Tibial nerve (tissue), 4 donors: ENCODE measurements around the gene ANXA7. TPM values are rescaled to one million over a fixed set of nuclear protein-coding genes. Genes with fewer than 3 reads are reported as not detected.

Experiments used
- DNase-seq, 2 donors: peaks; one replicate each; pipeline ENCODE4 v3.0.0-alpha.2; 2019; ENCODE audit warnings: low spot score in 2 of 2
- H3K27ac ChIP-seq, 4 donors: fragments of 200-600 bp; sonication (generic) in 3 of 4; one replicate each; pipeline ENCODE4 v1.5.1; 2017 to 2019; ENCODE audit warnings: mild to moderate bottlenecking in 1 of 4
- H3K27me3 ChIP-seq, 2 donors: fragments of 200-600 bp; sonication (generic) in 1 of 2; one replicate each; pipeline versions ENCODE4 v1.5.1 to v1.6.0; 2017 to 2019
- H3K36me3 ChIP-seq, 3 donors: fragments of 200-600 bp; sonication (generic); one replicate each; pipeline ENCODE4 v1.5.1; 2018 to 2019
- H3K4me1 ChIP-seq, 4 donors: fragments of 200-600 bp; sonication (generic) in 3 of 4; one replicate each; pipeline ENCODE4 v1.5.1; 2017 to 2019
- H3K4me3 ChIP-seq, 4 donors: fragments of 200-600 bp; sonication (generic) in 3 of 4; one replicate each; pipeline ENCODE4 v1.5.1; 2017 to 2019; ENCODE audit warnings: mild to moderate bottlenecking in 1 of 4, moderate library complexity in 1 of 4
- H3K9me3 ChIP-seq, 4 donors: fragments of 200-600 bp; sonication (generic) in 3 of 4; one replicate each; pipeline ENCODE4 v1.5.1; 2017 to 2019
- CTCF ChIP-seq, 5 experiments: fragments of 200-600 bp in 3 of 5; fragments of 450-650 bp in 2 of 5; sonication (generic) in 3 of 5; IDR thresholded peaks; one replicate each; pipeline ENCODE4 v1.5.1; 2016 to 2019; ENCODE audit warnings: antibody characterized with exemption in 5 of 5, mild to moderate bottlenecking in 3 of 5, moderate library complexity in 2 of 5
- EP300 ChIP-seq, 2 donors: sonication (generic); formaldehyde crosslinking; IDR thresholded peaks; one replicate each; pipeline ENCODE4 v1.6.1; 2017; ENCODE audit warnings: antibody characterized with exemption in 2 of 2, mild to moderate bottlenecking in 1 of 2
- POLR2A ChIP-seq, 2 donors: fragments of 450-650 bp; IDR thresholded peaks; one replicate each; pipeline ENCODE4 v1.6.1; 2017; ENCODE audit warnings: antibody characterized with exemption in 2 of 2, mild to moderate bottlenecking in 2 of 2, moderate library complexity in 2 of 2
- WGBS, 2 donors: methylation state at CpG; one replicate each; pipeline ENCODE4 v1.1.5; 2018; 5-methylcytosine and 5-hydroxymethylcytosine counted together
- total RNA-seq, 4 donors: library from RNA; depleted of rRNA; stranded (reverse); fragments of >200 nt; gene quantifications; one replicate each; pipeline ENCODE4 v1.1.0, GENCODE V29; 2016

Gene ANXA7
- 100 to 1,000 TPM in 2 of 4 donors, 10 to 100 TPM in 2; 82.7 to 141 (median 114) TPM for total RNA-seq

DNA sequence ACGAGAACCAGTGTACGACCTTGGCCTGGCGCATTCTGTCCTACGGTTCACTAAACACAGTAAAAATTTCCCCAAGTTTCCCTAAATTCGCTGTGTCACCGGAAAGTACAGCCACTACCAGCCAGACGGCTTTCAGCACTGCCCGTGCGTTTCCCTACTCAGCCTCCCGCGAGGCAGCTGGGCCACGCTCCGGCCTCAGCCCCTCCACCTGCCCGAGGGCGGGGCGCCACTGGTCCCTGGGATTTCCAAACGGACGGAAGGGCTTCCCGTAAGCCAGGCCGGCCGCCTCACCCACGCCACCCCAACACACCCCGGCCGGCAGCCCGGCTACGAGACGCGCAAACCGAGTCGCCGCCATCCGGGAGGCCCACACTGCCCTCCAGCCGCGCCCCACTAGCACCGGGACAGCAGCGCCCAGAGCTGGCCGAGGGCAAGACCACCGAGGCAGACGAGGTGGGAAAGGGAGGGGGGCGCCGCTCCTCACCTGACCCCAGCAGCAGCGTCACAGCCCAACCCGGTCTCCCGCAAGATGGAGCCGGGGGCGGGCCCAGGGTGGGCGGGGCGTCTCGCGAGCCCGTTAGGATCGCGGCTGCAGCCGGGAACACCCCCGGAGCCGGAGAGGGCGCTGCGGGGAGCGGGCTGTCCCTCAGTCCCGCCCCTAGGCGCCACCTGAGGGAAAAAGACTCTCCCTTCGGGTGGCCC lies at the start of gene ANXA7:
TSS of gene ANXA7 (minus strand) at position 531 of the 702 bp plus-strand sequence. CDS start 13,202 bp downstream, outside the sequence.
- Histone ChIP-seq H3K36me3 (no peaks in the 10 kb centered on the region), H3K27ac (peak within 1 kb of the TSS; percentile 68 to 97 (median 94)), H3K4me3 (peak within 1 kb of the TSS; percentile 62 to 98 (median 78)), H3K4me1 (peaks cover 0 to 36% (median 10%) of the 10 kb centered on the region in 4 donors), H3K27me3 (no peaks in the 10 kb centered on the region), H3K9me3 (no peaks in the 10 kb centered on the region)
- 1% methylated on average over 13 to 62 of the region's 62 CpGs for WGBS, 2 donors
- TF ChIP-seq CTCF (IDR thresholded peaks at IDR 0.05) (peak; percentile 17 to 54 (median 48)), POLR2A (IDR thresholded peaks at IDR 0.05) (peak in 1 of 2 donors; percentile 79), EP300 (IDR thresholded peaks at IDR 0.05) (peak; percentile 61 to 94)
- peak; percentile 89 for DNase-seq

DNA sequence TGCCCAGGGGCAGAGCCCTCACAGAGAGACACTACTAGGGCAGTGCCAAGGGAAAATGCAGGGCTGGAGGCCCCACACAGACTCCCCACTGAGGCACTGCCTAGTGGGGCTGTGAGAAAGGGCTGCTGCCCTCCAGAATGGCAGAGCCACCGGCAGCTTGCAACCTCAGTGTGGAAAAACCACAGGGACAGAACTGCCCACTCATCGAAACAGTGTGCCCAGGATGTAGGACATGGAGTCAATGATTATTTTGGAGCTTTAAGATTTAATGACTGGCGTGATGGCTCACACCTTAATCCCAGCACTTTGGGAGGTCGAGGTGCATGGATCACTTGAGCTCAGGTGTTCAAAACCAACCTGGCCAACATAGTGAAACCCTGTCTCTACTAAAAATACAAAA lies 47.0 kb upstream of the ANXA7 start:
- Histone ChIP-seq H3K27me3 (no peaks in the 10 kb centered on the region), H3K4me1 (no peaks in the 10 kb centered on the region), H3K36me3 (peaks cover 0 to 74% (median 0%) of the 10 kb centered on the region in 3 donors), H3K27ac (no peak overlapping the region), H3K9me3 (no peaks in the 10 kb centered on the region), H3K4me3 (no peak overlapping the region)
- no peak for DNase-seq
- no peak for TF ChIP-seq CTCF (IDR thresholded peaks at IDR 0.05)
- no peak for TF ChIP-seq EP300 (IDR thresholded peaks at IDR 0.05)
- TF ChIP-seq POLR2A (IDR thresholded peaks at IDR 0.05) = no peak
- 96 to 98% methylated on average over 4 of the region's 4 CpGs for WGBS, 2 donors

DNA sequence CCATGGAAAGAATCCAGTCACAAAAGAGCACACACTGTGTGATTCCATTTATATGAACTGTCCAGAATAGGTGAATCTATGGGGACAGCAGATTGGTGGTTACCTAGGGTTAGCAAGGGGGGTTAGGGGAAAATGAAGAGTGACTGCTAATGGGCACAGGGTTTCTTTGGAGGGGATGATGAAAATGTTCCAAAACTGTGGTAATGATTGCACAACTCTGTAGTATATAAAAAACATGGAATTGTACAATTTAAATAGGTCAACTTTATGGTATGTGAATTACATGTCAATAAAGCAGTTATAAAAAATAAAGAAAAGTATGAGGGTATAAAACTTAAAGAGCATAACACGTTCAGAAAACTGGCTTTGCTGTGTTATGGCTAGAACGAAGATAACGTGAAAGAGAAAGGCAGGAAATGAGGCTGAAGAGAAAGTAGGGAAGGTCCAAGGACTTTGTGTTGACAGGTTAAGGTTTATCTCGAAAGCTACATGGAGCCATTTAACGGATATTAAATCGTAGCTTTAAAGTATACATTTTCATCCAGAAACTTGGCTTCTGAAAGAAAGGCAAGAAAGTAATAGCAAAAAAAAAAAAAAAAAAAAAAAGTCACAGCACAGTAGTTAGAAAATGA lies 45.9 kb upstream of the ANXA7 start:
- H3K36me3 ChIP-seq = peaks cover 0 to 75% (median 0%) of the 10 kb centered on the region in 3 donors
- TF ChIP-seq CTCF (IDR thresholded peaks at IDR 0.05) = no peak
- no peak for TF ChIP-seq POLR2A (IDR thresholded peaks at IDR 0.05)
- no peak for TF ChIP-seq EP300 (IDR thresholded peaks at IDR 0.05)

DNA sequence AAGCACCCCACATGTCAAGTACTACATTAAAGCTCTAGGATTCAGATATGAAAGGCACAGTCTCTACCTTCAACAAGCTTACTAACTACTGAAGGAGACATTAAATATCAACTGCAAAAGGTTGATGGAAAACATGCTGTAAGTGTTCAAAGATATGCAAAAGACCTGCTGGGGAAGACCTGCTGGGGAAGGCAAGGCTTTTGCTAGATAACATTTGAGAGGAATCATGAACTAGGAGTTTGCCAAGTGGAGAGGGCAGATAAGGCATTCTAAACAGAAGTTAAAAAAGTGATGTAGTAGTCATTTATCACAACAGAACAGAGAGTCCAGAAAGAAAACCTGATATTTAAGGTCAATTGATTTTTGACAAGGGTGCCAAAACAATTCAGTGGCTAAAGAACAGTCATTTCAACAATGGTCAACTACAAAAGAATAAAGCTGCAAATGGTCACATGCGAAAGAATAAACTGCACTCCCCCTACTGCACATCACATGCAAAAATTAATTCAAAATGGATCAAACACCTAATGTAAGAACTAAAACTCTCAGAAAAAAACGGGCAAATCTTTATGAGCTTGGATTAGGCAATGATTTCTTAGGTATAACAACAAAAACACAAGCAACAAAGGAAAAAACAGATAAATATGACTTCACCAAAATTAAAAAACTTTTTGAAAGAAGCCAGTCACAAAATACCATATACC lies 42.5 kb upstream of the ANXA7 start:
- TF ChIP-seq POLR2A (IDR thresholded peaks at IDR 0.05) (no peak), EP300 (IDR thresholded peaks at IDR 0.05) (no peak), CTCF (IDR thresholded peaks at IDR 0.05) (no peak)
- Histone ChIP-seq H3K4me1 (no peaks in the 10 kb centered on the region), H3K9me3 (no peaks in the 10 kb centered on the region), H3K27ac (no peak overlapping the region), H3K36me3 (peaks cover 0 to 69% (median 0%) of the 10 kb centered on the region in 3 donors), H3K4me3 (no peak overlapping the region), H3K27me3 (no peaks in the 10 kb centered on the region)
- 88 to 92% methylated on average over 2 of the region's 2 CpGs for WGBS, 2 donors
- DNase-seq = no peak

More for the DNA sequence above, 45.9 kb upstream of the ANXA7 start:
- DNase-seq = no peak
- WGBS, 2 donors = 91 to 92% methylated on average over 6 of the region's 6 CpGs
- Histone ChIP-seq H3K27ac (no peak overlapping the region), H3K4me1 (no peaks in the 10 kb centered on the region), H3K9me3 (no peaks in the 10 kb centered on the region), H3K4me3 (no peak overlapping the region), H3K27me3 (no peaks in the 10 kb centered on the region)
